Activated naive CD4-positive, alpha-beta T cell treated with anti-CD3 and anti-CD28 coated beads for 36 hours (primary cell): Measurements from ENCODE around the gene EVC2. TPM values are rescaled to one million over a fixed set of nuclear protein-coding genes. Genes with fewer than 3 reads are reported as not detected.

ENCODE experiments used
- CTCF ChIA-PET: fragments of 350-600 bp; sonication (Branson Sonifier 250); formaldehyde crosslinking; loops from one replicate; lab custom pipeline; 2021; ENCODE audit warnings: antibody characterized with exemption; lab: Charles Lee
- DNase-seq: peaks from one replicate; pipeline ENCODE4 v3.0.0-alpha.2; 2020
- H3K27ac Mint-ChIP-seq: one replicate; pipeline ENCODE4 v1.8.0; 2021; ENCODE audit warnings: mild to moderate bottlenecking, mixed read lengths
- H3K27me3 Mint-ChIP-seq: one replicate; pipeline ENCODE4 v1.8.0; 2021; ENCODE audit warnings: low read depth, mixed read lengths
- H3K36me3 Mint-ChIP-seq: one replicate; pipeline ENCODE4 v1.8.0; 2021; ENCODE audit warnings: low read depth, mixed read lengths
- H3K4me1 Mint-ChIP-seq: one replicate; pipeline ENCODE4 v1.8.0; 2021; ENCODE audit warnings: low read depth, mixed read lengths
- H3K4me3 Mint-ChIP-seq: one replicate; pipeline ENCODE4 v1.8.0; 2021; ENCODE audit warnings: mild to moderate bottlenecking, moderate library complexity, mixed read lengths
- H3K9me3 Mint-ChIP-seq: one replicate; pipeline ENCODE4 v1.8.0; 2021; ENCODE audit warnings: mixed read lengths
- intact Hi-C: fragments of 100-400 bp; cut with micrococcal nuclease; formaldehyde crosslinking; loops from one replicate; pipeline ENCODE4 v1.15.1; 2023
- total RNA-seq, 2 experiments: library from RNA; stranded (reverse); gene quantifications; one replicate each; pipeline ENCODE4 v1.2.3, GENCODE V29; 2021

The EVC2 gene
- total RNA-seq, 2 experiments from 2014 or later: not detected

- CTCF ChIA-PET: no interaction called here
Measured at GRCh38 chr4:5524446-5525299, 183.7 kb downstream of the EVC2 start.

GRCh38 chr4:5517372-5517771 is 191.0 kb downstream of the EVC2 start:
- H3K36me3 Mint-ChIP-seq: no peaks in the 10 kb centered on the region
- H3K4me3 Mint-ChIP-seq: no peak overlapping the region
- no peaks in the 10 kb centered on the region for H3K4me1 Mint-ChIP-seq
- no peak for DNase-seq
- CTCF ChIA-PET: no interaction called here
- intact Hi-C loops: no loop called here
- peaks cover 2% of the 10 kb centered on the region for H3K9me3 Mint-ChIP-seq
- no peak overlapping the region for H3K27ac Mint-ChIP-seq
- no peaks in the 10 kb centered on the region for H3K27me3 Mint-ChIP-seq

More at GRCh38 chr4:5524446-5525299, 183.7 kb downstream of the EVC2 start:
- no peaks in the 10 kb centered on the region for H3K4me1 Mint-ChIP-seq
- DNase-seq: no peak
- no peak overlapping the region for H3K4me3 Mint-ChIP-seq
- no peaks in the 10 kb centered on the region for H3K36me3 Mint-ChIP-seq
- peaks cover 6% of the 10 kb centered on the region for H3K9me3 Mint-ChIP-seq
- H3K27me3 Mint-ChIP-seq: no peaks in the 10 kb centered on the region
- intact Hi-C loops: no loop called here
- no peak overlapping the region for H3K27ac Mint-ChIP-seq

DNA sequence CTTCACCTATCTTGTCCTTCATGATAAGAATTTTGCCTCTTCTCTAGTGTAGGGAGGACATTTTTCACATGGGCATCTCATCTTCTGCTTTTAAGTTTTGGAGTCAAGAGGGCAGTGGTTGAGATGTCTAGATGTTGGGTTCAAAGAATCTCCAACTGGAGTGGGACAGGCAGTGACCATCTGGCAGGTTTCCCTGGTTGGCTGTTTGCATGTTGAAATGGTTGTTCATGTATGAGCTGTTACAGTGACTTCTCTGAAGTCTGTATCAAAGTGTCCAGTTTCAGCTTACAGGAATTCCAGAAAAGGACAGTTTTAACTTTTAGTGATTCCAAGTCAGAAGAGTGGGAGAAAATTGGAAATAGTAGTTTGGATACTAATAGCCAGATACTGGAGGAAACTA is 192.7 kb downstream of the EVC2 start:
- no peak for DNase-seq
- CTCF ChIA-PET: no interaction called here
- Mint-ChIP-seq H3K4me3 (no peak overlapping the region), H3K9me3 (no peaks in the 10 kb centered on the region), H3K27ac (no peak overlapping the region), H3K36me3 (no peaks in the 10 kb centered on the region), H3K27me3 (no peaks in the 10 kb centered on the region), H3K4me1 (no peaks in the 10 kb centered on the region)
- intact Hi-C loops: no loop called here

Other genes with a start within 250 kb of the EVC2 start
- under 1 TPM in 1 of 2 experiments, not detected in 1; 0.17 TPM for gene EVC, start 2.6 kb upstream of the EVC2 start, total RNA-seq
- not detected for gene CRMP1, start 184.5 kb upstream of the EVC2 start, total RNA-seq